ENCODE data around the gene NTRK3. TPM values are rescaled to one million over a fixed set of nuclear protein-coding genes. Genes with fewer than 3 reads are reported as not detected.

Gene NTRK3
- total and polyA plus RNA-seq, 12 donors = 1.6 to 8.5 (median 3.3) TPM

DNA sequence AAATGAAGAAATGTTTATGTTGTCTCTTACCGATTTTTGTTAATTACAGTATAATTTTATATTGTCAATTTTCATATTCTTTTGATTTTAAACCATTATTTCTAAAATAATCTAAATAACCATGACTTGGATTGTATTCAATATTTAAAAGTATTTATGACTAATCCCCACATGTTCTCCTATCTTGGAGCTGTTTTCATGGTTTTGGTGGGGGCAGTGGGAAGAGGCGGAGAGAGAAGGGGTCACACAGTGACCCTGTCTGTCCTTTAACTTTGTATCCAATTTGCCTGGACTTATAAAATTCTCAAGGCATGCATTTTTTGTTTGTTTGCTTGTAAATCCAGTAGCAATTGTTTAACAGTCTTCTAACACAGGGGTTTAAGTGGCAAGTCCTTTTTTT lies 407.4 kb downstream of the NTRK3 start:
- H3K36me3 ChIP-seq (replicated peaks in 1 of 2) = no peaks in the 10 kb centered on the region
- H3K9me3 ChIP-seq (replicated peaks in 1 of 3) = no peaks in the 10 kb centered on the region
- intact Hi-C loops (cut with DNase I) = no loop called here
- TF ChIP-seq, protein P1, sequence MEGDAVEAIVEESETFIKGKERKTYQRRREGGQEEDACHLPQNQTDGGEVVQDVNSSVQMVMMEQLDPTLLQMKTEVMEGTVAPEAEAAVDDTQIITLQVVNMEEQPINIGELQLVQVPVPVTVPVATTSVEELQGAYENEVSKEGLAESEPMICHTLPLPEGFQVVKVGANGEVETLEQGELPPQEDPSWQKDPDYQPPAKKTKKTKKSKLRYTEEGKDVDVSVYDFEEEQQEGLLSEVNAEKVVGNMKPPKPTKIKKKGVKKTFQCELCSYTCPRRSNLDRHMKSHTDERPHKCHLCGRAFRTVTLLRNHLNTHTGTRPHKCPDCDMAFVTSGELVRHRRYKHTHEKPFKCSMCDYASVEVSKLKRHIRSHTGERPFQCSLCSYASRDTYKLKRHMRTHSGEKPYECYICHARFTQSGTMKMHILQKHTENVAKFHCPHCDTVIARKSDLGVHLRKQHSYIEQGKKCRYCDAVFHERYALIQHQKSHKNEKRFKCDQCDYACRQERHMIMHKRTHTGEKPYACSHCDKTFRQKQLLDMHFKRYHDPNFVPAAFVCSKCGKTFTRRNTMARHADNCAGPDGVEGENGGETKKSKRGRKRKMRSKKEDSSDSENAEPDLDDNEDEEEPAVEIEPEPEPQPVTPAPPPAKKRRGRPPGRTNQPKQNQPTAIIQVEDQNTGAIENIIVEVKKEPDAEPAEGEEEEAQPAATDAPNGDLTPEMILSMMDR (IDR thresholded peaks at IDR 0.05) = no peak
- TF ChIP-seq POLR2A (IDR thresholded peaks at IDR 0.05) = no peak
- H3K27ac ChIP-seq = no peak overlapping the region
- 74 to 85% (median 75%) methylated on average over 2 of the region's 2 CpGs for WGBS, 4 donors
- peaks cover 5% of the 10 kb centered on the region for H3K27me3 ChIP-seq
- DNase-seq = no peak
- H3K4me1 ChIP-seq (replicated peaks in 1 of 2) = no peaks in the 10 kb centered on the region
- no peak overlapping the region for H3K4me3 ChIP-seq

DNA sequence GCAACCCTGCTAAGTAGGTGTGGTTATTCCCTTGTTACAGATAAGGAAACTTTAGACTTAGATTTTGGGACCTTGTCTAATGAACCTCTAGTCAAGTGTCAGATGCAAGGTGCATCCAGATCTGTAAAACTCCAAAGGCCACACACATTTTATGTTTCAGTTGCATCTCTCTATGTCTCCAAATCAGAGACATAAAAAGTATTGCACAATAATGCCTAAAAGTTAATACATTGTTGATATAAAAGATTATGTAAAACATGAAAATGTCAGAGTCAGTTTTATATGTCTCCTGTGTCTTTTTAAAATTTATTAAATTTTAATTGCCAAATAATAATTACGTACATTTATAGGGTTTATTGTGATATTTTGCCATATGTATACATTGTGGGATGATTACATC lies 408.5 kb downstream of the NTRK3 start:
- no peak overlapping the region for H3K27ac ChIP-seq
- no peaks in the 10 kb centered on the region for H3K27me3 ChIP-seq
- TF ChIP-seq POLR2A (IDR thresholded peaks at IDR 0.05) = no peak
- TF ChIP-seq, protein P1 (IDR thresholded peaks at IDR 0.05) = no peak
- H3K4me3 ChIP-seq = no peak overlapping the region
- H3K9me3 ChIP-seq (replicated peaks in 1 of 3) = no peaks in the 10 kb centered on the region
- 61 to 73% (median 66%) methylated on average over 1 of the region's 1 CpG for WGBS, 4 donors
- no peak for DNase-seq
- intact Hi-C loops (cut with DNase I) = no loop called here
- H3K36me3 ChIP-seq (replicated peaks in 1 of 2) = no peaks in the 10 kb centered on the region
- H3K4me1 ChIP-seq (replicated peaks in 1 of 2) = no peaks in the 10 kb centered on the region

DNA sequence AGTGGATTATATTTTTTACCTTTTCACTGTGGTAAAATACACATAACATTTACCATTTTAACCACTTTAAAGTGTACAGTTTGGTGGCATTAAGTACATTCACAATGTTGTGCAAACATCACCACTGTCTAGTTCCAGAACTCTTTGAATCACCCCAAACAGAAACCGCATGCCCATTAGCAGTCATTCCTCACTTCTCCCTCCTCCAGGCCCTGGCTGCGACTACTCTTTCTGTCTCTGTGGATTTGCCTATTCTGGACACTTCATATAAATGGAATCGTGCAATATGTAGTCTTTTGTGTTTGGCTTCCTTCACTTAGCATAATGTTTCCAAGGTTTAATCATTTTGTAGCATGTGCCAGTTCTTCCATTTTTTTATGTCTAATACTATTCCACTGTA lies 409.8 kb downstream of the NTRK3 start:
- DNase-seq = no peak
- no peaks in the 10 kb centered on the region for H3K27me3 ChIP-seq
- H3K4me3 ChIP-seq = no peak overlapping the region
- TF ChIP-seq, protein P1 (IDR thresholded peaks at IDR 0.05) = no peak
- TF ChIP-seq POLR2A (IDR thresholded peaks at IDR 0.05) = no peak
- no peaks in the 10 kb centered on the region for H3K9me3 ChIP-seq (replicated peaks in 1 of 3)
- 77 to 91% (median 84%) methylated on average over 3 of the region's 3 CpGs for WGBS, 4 donors
- H3K27ac ChIP-seq = no peak overlapping the region
- no peaks in the 10 kb centered on the region for H3K36me3 ChIP-seq (replicated peaks in 1 of 2)
- H3K4me1 ChIP-seq (replicated peaks in 1 of 2) = no peaks in the 10 kb centered on the region
- intact Hi-C loops (cut with DNase I) = no loop called here

DNA sequence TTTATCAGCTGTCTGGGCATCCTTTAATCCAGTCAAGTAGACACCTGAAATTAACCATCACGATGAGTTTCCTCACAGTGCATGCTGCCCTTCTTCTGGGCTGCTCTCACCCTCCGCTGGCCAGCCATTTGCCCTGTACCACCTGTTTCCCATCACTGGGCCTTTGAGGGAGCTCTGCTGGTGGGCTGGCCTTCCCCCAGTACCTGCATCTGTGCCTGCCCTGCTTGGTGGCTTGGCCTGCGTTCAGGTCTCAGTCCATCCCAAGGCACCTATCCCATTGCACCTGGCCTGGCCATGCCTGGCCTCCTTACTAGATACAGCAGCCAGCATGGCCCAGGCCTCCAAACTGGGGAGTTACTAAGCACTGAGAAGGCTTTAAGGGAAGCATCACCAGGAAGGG lies 413.2 kb downstream of the NTRK3 start:
- 91 to 100% (median 97%) methylated on average over 2 to 3 of the region's 3 CpGs for WGBS, 4 donors
- H3K4me3 ChIP-seq = no peak overlapping the region
- no peak overlapping the region for H3K27ac ChIP-seq
- no peak for DNase-seq
- H3K36me3 ChIP-seq (replicated peaks in 1 of 2) = no peaks in the 10 kb centered on the region
- intact Hi-C loops (cut with DNase I) = no loop called here
- TF ChIP-seq, protein P1 (IDR thresholded peaks at IDR 0.05) = no peak
- no peak for TF ChIP-seq POLR2A (IDR thresholded peaks at IDR 0.05)
- no peaks in the 10 kb centered on the region for H3K9me3 ChIP-seq (replicated peaks in 1 of 3)
- H3K27me3 ChIP-seq = no peaks in the 10 kb centered on the region
- H3K4me1 ChIP-seq (replicated peaks in 1 of 2) = no peaks in the 10 kb centered on the region
